ENCODE data around the gene AKR1C2. TPM values are rescaled to one million over a fixed set of nuclear protein-coding genes. Genes with fewer than 3 reads are reported as not detected.
"Not testable (repeated sequence)": the region's sequence is repeated elsewhere in the genome, so short reads cannot be mapped to it uniquely, and the experiment has no call there.

The AKR1C2 gene
- total RNA-seq, 2 experiments from 2014 or later = not detected

DNA sequence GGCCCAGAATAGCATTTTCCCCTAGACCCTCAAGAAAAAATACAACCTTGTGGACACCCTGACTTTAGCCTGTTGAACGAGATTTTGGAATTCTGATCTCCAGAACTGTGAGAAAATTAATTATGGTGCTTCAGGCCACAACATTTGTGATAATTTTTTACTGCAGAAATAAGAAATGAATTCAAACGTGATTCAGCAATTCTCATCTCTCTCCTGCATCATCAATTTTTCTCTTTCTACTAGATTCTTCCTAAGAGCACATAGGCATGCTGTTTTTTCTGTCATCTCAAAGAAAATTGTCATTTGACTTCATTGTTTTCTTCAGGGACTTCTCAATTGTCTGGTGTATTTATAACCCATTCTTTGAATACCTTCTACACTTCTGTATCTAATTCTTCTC, 8.9 kb upstream of the AKR1C2 start:
- no peak overlapping the region for H2AFZ ChIP-seq (ENCODE audit: low read length)
- POLR2A ChIA-PET = no interaction called here
- H3K79me2 ChIP-seq (ENCODE audit: insufficient read depth, low read depth, low read length) = no peaks in the 10 kb centered on the region
- no peaks in the 10 kb centered on the region for H3K9me2 ChIP-seq (ENCODE audit: insufficient read depth, low read length)
- H4K20me1 ChIP-seq (ENCODE audit: insufficient read depth, low read length) = no peaks in the 10 kb centered on the region
- no peaks in the 10 kb centered on the region for H3K4me1 ChIP-seq (ENCODE audit: insufficient read depth, low read length, poor library complexity, severe bottlenecking)
- CTCF ChIA-PET (ENCODE audit: unreplicated experiment) = no interaction called here
- H3K9me3 ChIP-seq (ENCODE audit: low read length) = no peaks in the 10 kb centered on the region
- intact Hi-C loops (cut with micrococcal nuclease; ENCODE audit: unreplicated experiment) = no loop called here
- H3K36me3 ChIP-seq (ENCODE audit: insufficient read depth, low read length) = no peaks in the 10 kb centered on the region
- no TSS peak for BruUV-seq (replicated peaks)
- no peak overlapping the region for H3K4me3 ChIP-seq (ENCODE audit: low read depth, low read length, poor library complexity, severe bottlenecking)
- no peak for TF ChIP-seq EZH2phosphoT487 (IDR thresholded peaks at IDR 0.05; ENCODE audit: borderline replicate concordance, low read depth, low read length)
- TF ChIP-seq, protein P1, sequence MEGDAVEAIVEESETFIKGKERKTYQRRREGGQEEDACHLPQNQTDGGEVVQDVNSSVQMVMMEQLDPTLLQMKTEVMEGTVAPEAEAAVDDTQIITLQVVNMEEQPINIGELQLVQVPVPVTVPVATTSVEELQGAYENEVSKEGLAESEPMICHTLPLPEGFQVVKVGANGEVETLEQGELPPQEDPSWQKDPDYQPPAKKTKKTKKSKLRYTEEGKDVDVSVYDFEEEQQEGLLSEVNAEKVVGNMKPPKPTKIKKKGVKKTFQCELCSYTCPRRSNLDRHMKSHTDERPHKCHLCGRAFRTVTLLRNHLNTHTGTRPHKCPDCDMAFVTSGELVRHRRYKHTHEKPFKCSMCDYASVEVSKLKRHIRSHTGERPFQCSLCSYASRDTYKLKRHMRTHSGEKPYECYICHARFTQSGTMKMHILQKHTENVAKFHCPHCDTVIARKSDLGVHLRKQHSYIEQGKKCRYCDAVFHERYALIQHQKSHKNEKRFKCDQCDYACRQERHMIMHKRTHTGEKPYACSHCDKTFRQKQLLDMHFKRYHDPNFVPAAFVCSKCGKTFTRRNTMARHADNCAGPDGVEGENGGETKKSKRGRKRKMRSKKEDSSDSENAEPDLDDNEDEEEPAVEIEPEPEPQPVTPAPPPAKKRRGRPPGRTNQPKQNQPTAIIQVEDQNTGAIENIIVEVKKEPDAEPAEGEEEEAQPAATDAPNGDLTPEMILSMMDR (conservative IDR thresholded peaks at IDR 0.05; ENCODE audit: low read length) = no peak
- no peak for DNase-seq (ENCODE audit: low spot score)
- no peak overlapping the region for H3K27ac ChIP-seq (ENCODE audit: low read depth, low read length, poor library complexity, severe bottlenecking)
- H3K4me2 ChIP-seq (ENCODE audit: low read length) = no peak overlapping the region

DNA sequence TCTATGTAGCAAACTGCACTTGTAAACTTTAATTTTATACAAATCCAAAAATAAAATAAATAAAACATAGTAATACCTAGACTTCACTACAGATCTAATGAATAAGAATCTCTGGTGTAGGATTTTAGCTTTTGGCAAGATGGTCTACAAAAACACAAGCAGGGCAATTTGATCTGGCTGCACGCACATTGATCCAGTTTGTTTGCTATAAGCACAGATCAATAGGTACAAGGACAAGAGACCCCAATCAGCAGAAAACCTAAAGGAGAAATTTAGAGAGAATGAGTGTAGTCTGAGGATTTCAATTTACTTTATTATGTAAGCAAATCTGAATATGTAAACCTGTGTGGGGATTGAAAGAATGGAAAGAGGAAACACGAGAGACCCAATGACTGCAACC, 7.7 kb upstream of the AKR1C2 start:
- H3K36me3 ChIP-seq (ENCODE audit: insufficient read depth, low read length); DNase-seq (ENCODE audit: low spot score); H3K9me3 ChIP-seq (ENCODE audit: low read length); POLR2A ChIA-PET; H4K20me1 ChIP-seq (ENCODE audit: insufficient read depth, low read length); H3K9me2 ChIP-seq (ENCODE audit: insufficient read depth, low read length); H2AFZ ChIP-seq (ENCODE audit: low read length); H3K4me3 ChIP-seq (ENCODE audit: low read depth, low read length, poor library complexity, severe bottlenecking); H3K4me1 ChIP-seq (ENCODE audit: insufficient read depth, low read length, poor library complexity, severe bottlenecking); H3K27ac ChIP-seq (ENCODE audit: low read depth, low read length, poor library complexity, severe bottlenecking); CTCF ChIA-PET (ENCODE audit: unreplicated experiment); BruUV-seq (replicated peaks); intact Hi-C loops (cut with micrococcal nuclease; ENCODE audit: unreplicated experiment); H3K4me2 ChIP-seq (ENCODE audit: low read length); H3K79me2 ChIP-seq (ENCODE audit: insufficient read depth, low read depth, low read length): not testable (repeated sequence)

DNA sequence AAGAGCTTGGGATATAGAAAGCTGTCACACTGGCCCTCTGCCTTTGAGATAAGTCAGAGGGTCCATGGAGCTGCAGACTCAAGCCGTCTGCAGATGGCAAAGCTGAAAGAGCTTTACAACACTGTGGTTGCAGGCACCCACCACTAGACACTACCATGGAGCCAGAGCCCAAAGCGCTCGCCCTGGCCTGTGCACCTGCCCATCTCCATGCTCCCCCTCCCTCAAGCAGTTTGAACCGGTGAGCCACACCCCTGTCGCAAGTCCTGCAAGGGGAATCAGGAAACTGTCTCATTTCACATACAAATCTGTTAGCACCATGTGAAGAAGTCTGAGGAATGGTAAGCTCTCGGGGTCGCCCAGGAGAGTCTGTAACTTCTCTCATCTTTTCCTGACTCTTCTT, 6.4 kb upstream of the AKR1C2 start:
- H3K4me2 ChIP-seq (ENCODE audit: low read length); H3K36me3 ChIP-seq (ENCODE audit: insufficient read depth, low read length); H3K27ac ChIP-seq (ENCODE audit: low read depth, low read length, poor library complexity, severe bottlenecking); H2AFZ ChIP-seq (ENCODE audit: low read length); H3K4me1 ChIP-seq (ENCODE audit: insufficient read depth, low read length, poor library complexity, severe bottlenecking); H3K9me3 ChIP-seq (ENCODE audit: low read length); H3K9me2 ChIP-seq (ENCODE audit: insufficient read depth, low read length); H3K4me3 ChIP-seq (ENCODE audit: low read depth, low read length, poor library complexity, severe bottlenecking); intact Hi-C loops (cut with micrococcal nuclease; ENCODE audit: unreplicated experiment); BruUV-seq (replicated peaks); CTCF ChIA-PET (ENCODE audit: unreplicated experiment); H3K79me2 ChIP-seq (ENCODE audit: insufficient read depth, low read depth, low read length); DNase-seq (ENCODE audit: low spot score); POLR2A ChIA-PET; H4K20me1 ChIP-seq (ENCODE audit: insufficient read depth, low read length): not testable (repeated sequence)

DNA sequence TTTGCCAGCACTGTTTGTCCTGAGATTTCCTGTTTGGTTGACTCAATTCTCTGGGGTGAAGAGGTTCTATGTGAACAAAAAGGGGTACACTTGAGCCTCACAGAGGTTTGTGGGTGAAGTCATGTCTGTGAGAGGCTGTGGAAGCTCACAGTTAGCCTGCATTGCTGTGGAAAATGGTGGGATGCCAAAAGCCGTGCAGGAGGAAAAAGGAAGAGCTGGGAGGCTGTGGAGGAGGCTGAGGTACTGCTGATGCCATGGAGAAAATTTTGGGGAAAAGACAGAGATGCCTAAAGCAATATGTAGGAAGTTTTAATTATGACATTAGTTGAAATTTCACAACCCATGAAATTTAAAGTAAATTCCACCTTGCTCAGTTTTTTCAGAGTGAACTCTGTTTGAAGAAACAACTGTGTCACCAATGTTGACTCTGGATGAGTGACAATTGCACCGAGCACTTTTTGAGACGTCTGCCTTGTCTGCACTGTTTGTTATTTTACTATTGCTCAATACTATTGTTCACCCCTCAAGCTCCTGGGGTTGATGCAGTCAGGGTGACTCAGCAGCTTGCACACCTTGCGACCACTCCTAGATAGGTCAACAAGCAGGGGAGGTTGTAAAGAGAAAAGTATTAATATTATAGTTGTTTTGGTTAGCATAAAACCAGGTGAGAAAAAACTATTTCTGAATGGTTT, 5.3 kb upstream of the AKR1C2 start:
- H3K4me3 ChIP-seq (ENCODE audit: low read depth, low read length, poor library complexity, severe bottlenecking); H2AFZ ChIP-seq (ENCODE audit: low read length); CTCF ChIA-PET (ENCODE audit: unreplicated experiment); H4K20me1 ChIP-seq (ENCODE audit: insufficient read depth, low read length); H3K9me3 ChIP-seq (ENCODE audit: low read length); H3K79me2 ChIP-seq (ENCODE audit: insufficient read depth, low read depth, low read length); H3K4me2 ChIP-seq (ENCODE audit: low read length); POLR2A ChIA-PET; H3K36me3 ChIP-seq (ENCODE audit: insufficient read depth, low read length); H3K4me1 ChIP-seq (ENCODE audit: insufficient read depth, low read length, poor library complexity, severe bottlenecking); H3K27ac ChIP-seq (ENCODE audit: low read depth, low read length, poor library complexity, severe bottlenecking); BruUV-seq (replicated peaks); H3K9me2 ChIP-seq (ENCODE audit: insufficient read depth, low read length); DNase-seq (ENCODE audit: low spot score); intact Hi-C loops (cut with micrococcal nuclease; ENCODE audit: unreplicated experiment): not testable (repeated sequence)

DNA sequence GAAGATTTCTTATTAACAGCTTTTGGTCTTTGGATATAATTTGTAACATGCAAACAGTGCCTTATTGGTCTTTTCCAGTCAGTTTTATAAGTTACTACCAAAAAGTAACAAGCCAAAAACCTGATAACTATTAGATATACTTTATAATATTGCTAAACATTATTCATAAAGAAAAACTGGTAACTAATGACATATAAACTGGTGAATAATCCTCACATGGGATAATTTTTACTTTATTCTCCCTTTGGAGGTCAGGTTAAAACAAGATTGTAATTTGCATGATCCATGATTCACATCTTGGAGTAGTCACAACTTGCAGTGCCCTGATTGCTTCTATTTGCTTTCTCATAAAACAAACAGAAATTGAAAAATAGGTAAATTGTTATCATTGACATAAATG, 844 bp upstream of the AKR1C2 start:
- POLR2A ChIA-PET; BruUV-seq (replicated peaks); H2AFZ ChIP-seq (ENCODE audit: low read length); H3K9me2 ChIP-seq (ENCODE audit: insufficient read depth, low read length); H3K79me2 ChIP-seq (ENCODE audit: insufficient read depth, low read depth, low read length); H3K27ac ChIP-seq (ENCODE audit: low read depth, low read length, poor library complexity, severe bottlenecking); H3K9me3 ChIP-seq (ENCODE audit: low read length); H3K36me3 ChIP-seq (ENCODE audit: insufficient read depth, low read length); H3K4me3 ChIP-seq (ENCODE audit: low read depth, low read length, poor library complexity, severe bottlenecking); H3K4me2 ChIP-seq (ENCODE audit: low read length); DNase-seq (ENCODE audit: low spot score); H4K20me1 ChIP-seq (ENCODE audit: insufficient read depth, low read length); H3K4me1 ChIP-seq (ENCODE audit: insufficient read depth, low read length, poor library complexity, severe bottlenecking); CTCF ChIA-PET (ENCODE audit: unreplicated experiment); intact Hi-C loops (cut with micrococcal nuclease; ENCODE audit: unreplicated experiment): not testable (repeated sequence)

DNA sequence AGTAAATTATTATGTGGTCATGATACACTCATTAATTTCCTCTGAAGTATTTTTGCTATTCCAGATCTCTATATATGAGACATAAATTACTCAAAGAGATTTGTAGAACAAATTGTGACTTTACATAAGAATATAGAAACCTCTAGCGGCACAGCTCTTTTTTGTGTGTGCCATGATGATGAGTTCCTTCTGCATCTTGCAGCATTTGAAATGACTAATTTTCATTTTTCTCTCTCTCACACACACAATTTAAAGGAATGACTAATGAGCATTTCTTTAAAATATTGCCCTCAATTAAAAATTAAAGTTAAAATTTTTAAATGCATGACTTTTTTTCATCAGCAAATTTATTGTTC, 351 bp upstream of the AKR1C2 start:
- H2AFZ ChIP-seq (ENCODE audit: low read length); DNase-seq (ENCODE audit: low spot score); CTCF ChIA-PET (ENCODE audit: unreplicated experiment); POLR2A ChIA-PET; H3K9me3 ChIP-seq (ENCODE audit: low read length); H4K20me1 ChIP-seq (ENCODE audit: insufficient read depth, low read length); H3K9me2 ChIP-seq (ENCODE audit: insufficient read depth, low read length); intact Hi-C loops (cut with micrococcal nuclease; ENCODE audit: unreplicated experiment); H3K27ac ChIP-seq (ENCODE audit: low read depth, low read length, poor library complexity, severe bottlenecking); H3K4me2 ChIP-seq (ENCODE audit: low read length); H3K4me3 ChIP-seq (ENCODE audit: low read depth, low read length, poor library complexity, severe bottlenecking); H3K79me2 ChIP-seq (ENCODE audit: insufficient read depth, low read depth, low read length); H3K4me1 ChIP-seq (ENCODE audit: insufficient read depth, low read length, poor library complexity, severe bottlenecking); BruUV-seq (replicated peaks); H3K36me3 ChIP-seq (ENCODE audit: insufficient read depth, low read length): not testable (repeated sequence)
